PFSK-1 (cell line): ENCODE results near the gene CENPP.

Experiments
- FOXP2 ChIP-seq: optimal IDR thresholded peaks from 2 replicates; pipeline ENCODE3; 2011; ENCODE audit warnings: borderline replicate concordance, control low read depth, inconsistent platforms; ENCODE audit not compliant: insufficient read depth; ENCODE audit errors: extremely low read length, extremely low read depth
- POLR2AphosphoS5 ChIP-seq: IDR thresholded peaks from 2 replicates; pipeline ENCODE4 v1.6.1; 2012; ENCODE audit warnings: low read depth, mild to moderate bottlenecking, control low read depth, low read length, moderate library complexity
- REST ChIP-seq, 2 experiments: IDR thresholded peaks; 2 replicates each; pipeline versions ENCODE4 v1.6.1 to v1.8.0; 2011 to 2012; ENCODE audit warnings: low read depth in 2 of 2, low read length in 2 of 2, control low read depth in 1 of 2, inconsistent platforms in 1 of 2, mild to moderate bottlenecking in 1 of 2, moderate library complexity in 1 of 2; ENCODE audit not compliant: insufficient read depth in 1 of 2
- SIN3A ChIP-seq: IDR thresholded peaks from 2 replicates; pipeline ENCODE4 v1.6.1; 2012; ENCODE audit warnings: mild to moderate bottlenecking, low read length, moderate library complexity, borderline replicate concordance; ENCODE audit not compliant: insufficient read depth
- TAF1 ChIP-seq: IDR thresholded peaks from 2 replicates; pipeline ENCODE4 v1.6.1; 2012; ENCODE audit warnings: low read length, control low read depth, borderline replicate concordance; ENCODE audit not compliant: insufficient read depth

CENPP gene

GRCh38 chr9:92564504-92564903 lies 238.8 kb downstream of the CENPP start:
- no peak for TF ChIP-seq POLR2AphosphoS5
- no peak for TF ChIP-seq TAF1
- TF ChIP-seq SIN3A = no peak
- TF ChIP-seq REST (IDR thresholded peaks at IDR 0.05; ENCODE audit: insufficient read depth in 1 of 2, low read depth in 2 of 2, low read length in 2 of 2) = no peak
- TF ChIP-seq FOXP2 = no peak

- TF ChIP-seq POLR2AphosphoS5 = no peak
- no peak for TF ChIP-seq REST (IDR thresholded peaks at IDR 0.05; ENCODE audit: insufficient read depth in 1 of 2, low read depth in 2 of 2, low read length in 2 of 2)
- no peak for TF ChIP-seq FOXP2
- no peak for TF ChIP-seq SIN3A
- no peak for TF ChIP-seq TAF1
Measured at GRCh38 chr9:92564982-92565381, 239.2 kb downstream of the CENPP start.

GRCh38 chr9:92576175-92576574 lies 250.4 kb downstream of the CENPP start:
- no peak for TF ChIP-seq SIN3A
- TF ChIP-seq FOXP2 = no peak
- no peak for TF ChIP-seq REST (IDR thresholded peaks at IDR 0.05; ENCODE audit: insufficient read depth in 1 of 2, low read depth in 2 of 2, low read length in 2 of 2)
- TF ChIP-seq POLR2AphosphoS5 = no peak
- no peak for TF ChIP-seq TAF1

GRCh38 chr9:92589923-92590322 lies 264.2 kb downstream of the CENPP start:
- TF ChIP-seq SIN3A = no peak
- no peak for TF ChIP-seq FOXP2
- TF ChIP-seq TAF1 = no peak
- no peak for TF ChIP-seq REST (IDR thresholded peaks at IDR 0.05; ENCODE audit: insufficient read depth in 1 of 2, low read depth in 2 of 2, low read length in 2 of 2)
- TF ChIP-seq POLR2AphosphoS5 = no peak

- 0 out of 4 replicates have a peak, but pooled peaks of 1 of the 2 experiments have one; percentile 55 for TF ChIP-seq REST (IDR thresholded peaks at IDR 0.05; ENCODE audit: insufficient read depth in 1 of 2, low read depth in 2 of 2, low read length in 2 of 2)
- no peak for TF ChIP-seq POLR2AphosphoS5
Measured at GRCh38 chr9:92590377-92590776, 264.6 kb downstream of the CENPP start.
